ENCODE measurements around the gene ZBBX.
"Not testable (repeated sequence)": the region's sequence is repeated elsewhere in the genome, so short reads cannot be mapped to it uniquely, and the experiment has no call there.

DNA sequence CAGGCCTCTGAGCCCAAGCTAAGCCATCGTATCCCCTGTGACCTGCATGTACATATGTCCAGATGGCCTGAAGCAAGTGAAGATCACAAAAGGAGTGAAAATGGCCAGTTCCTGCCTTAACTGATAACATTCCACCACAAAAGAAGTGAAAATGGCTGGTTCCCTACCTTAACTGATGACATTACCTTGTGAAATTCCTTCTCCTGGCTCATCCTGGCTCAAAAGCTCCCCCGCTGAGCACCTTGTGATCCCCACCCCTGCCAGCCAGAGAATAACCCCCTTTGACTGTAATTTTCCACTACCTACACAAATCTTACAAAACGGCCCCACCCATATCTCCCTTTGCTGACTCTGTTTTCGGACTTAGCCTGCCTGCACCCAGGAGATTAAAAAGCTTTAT, 42.3 kb upstream of the ZBBX start:
- TF ChIP-seq TAF1 (IDR thresholded peaks at IDR 0.05; ENCODE audit: borderline replicate concordance, low read depth, low read length); POLR2A (IDR thresholded peaks at IDR 0.05; ENCODE audit: low read depth, low read length): not testable (repeated sequence)
